K562 (cell line): ENCODE results near the gene CHD3. TPM values are rescaled to one million over a fixed set of nuclear protein-coding genes. Genes with fewer than 3 reads are reported as not detected.

Source experiments
- ARNT ChIP-seq, 2 experiments: fragments of 450-650 bp; IDR thresholded peaks; 2 replicates each; pipeline ENCODE4 v1.6.1; 2016; ENCODE audit warnings: mild to moderate bottlenecking in 1 of 2
- BDP1 ChIP-seq: IDR thresholded peaks from 3 replicates; pipeline ENCODE4 v1.6.1; 2011; ENCODE audit not compliant: insufficient read length, insufficient read depth
- BHLHE40 ChIP-seq: IDR thresholded peaks from 2 replicates; pipeline ENCODE4 v1.6.1; 2011; ENCODE audit warnings: low read length, improper control_type of control experiment
- CBX1 ChIP-seq: sonication (generic); IDR thresholded peaks from 2 replicates; pipeline ENCODE4 v1.6.1; 2016; ENCODE audit warnings: antibody characterized with exemption, low read depth, mild to moderate bottlenecking
- DACH1 ChIP-seq: fragments of 450-650 bp; IDR thresholded peaks from 2 replicates; pipeline ENCODE4 v1.6.1; 2018; ENCODE audit not compliant: partially characterized antibody
- ETV1 ChIP-seq: fragments of 450-650 bp; conservative IDR thresholded peaks from 2 replicates; pipeline ENCODE4 v1.6.1; 2016; ENCODE audit warnings: missing genetic modification characterization, control low read depth, low read depth, missing compliant biosample characterization
- HNRNPUL1 ChIP-seq: fragments of 200-400 bp; formaldehyde crosslinking; IDR thresholded peaks from 2 replicates; pipeline ENCODE4 v1.6.1; 2017; ENCODE audit warnings: low read length
- ILK ChIP-seq: fragments of 450-650 bp; IDR thresholded peaks from 2 replicates; pipeline ENCODE4 v1.6.1; 2016; ENCODE audit warnings: missing genetic modification characterization, low read depth, mild to moderate bottlenecking, missing compliant biosample characterization, moderate library complexity, borderline replicate concordance
- MAZ ChIP-seq, 2 experiments: fragments of 450-650 bp in 1 of 2; sonication (generic) in 1 of 2; formaldehyde crosslinking; IDR thresholded peaks in 1 of 2; conservative IDR thresholded peaks in 1 of 2; 2 replicates each; pipeline versions ENCODE4 v1.4.0 to v1.5.0; 2020; ENCODE audit warnings: mild to moderate bottlenecking in 1 of 2, missing genetic modification reagents in 1 of 2
- NKRF ChIP-seq: fragments of 450-650 bp; IDR thresholded peaks from 2 replicates; pipeline ENCODE4 v1.6.1; 2016; ENCODE audit warnings: borderline replicate concordance
- RAD51 ChIP-seq: fragments of 450-650 bp; IDR thresholded peaks from 2 replicates; pipeline ENCODE4 v1.7.1; 2016; ENCODE audit warnings: low read depth, mild to moderate bottlenecking, borderline replicate concordance
- RBM25 ChIP-seq: fragments of 200-400 bp; formaldehyde crosslinking; IDR thresholded peaks from 2 replicates; pipeline ENCODE4 v1.6.1; 2018; ENCODE audit warnings: low read length, low read depth, moderate library complexity; ENCODE audit not compliant: severe bottlenecking
- RCOR1 ChIP-seq, 2 experiments: IDR thresholded peaks; 2 replicates each; pipeline ENCODE4 v1.6.1; 2012; ENCODE audit warnings: low read depth in 2 of 2, low read length in 2 of 2, borderline replicate concordance in 1 of 2, improper control_type of control experiment in 1 of 2
- SIN3A ChIP-seq, 2 experiments: fragments of 150-350 bp in 1 of 2; IDR thresholded peaks; 2 replicates each; pipeline ENCODE4 v1.6.1; 2011 to 2016; ENCODE audit warnings: borderline replicate concordance in 2 of 2, low read depth in 2 of 2, low read length in 2 of 2, mild to moderate bottlenecking in 2 of 2, moderate library complexity in 2 of 2; ENCODE audit not compliant: control insufficient read depth in 1 of 2
- ZFP91 ChIP-seq: sonication (generic); formaldehyde crosslinking; IDR thresholded peaks from 2 replicates; pipeline ENCODE4 v1.8.0; 2022; ENCODE audit warnings: mild to moderate bottlenecking, missing genetic modification reagents
- ZHX1 ChIP-seq: fragments of 150-350 bp; conservative IDR thresholded peaks from 2 replicates; pipeline ENCODE4 v1.6.1; 2014; ENCODE audit warnings: low read length
- ZNF146 ChIP-seq: IDR thresholded peaks from one replicate; pipeline ENCODE4 v1.6.1; 2018; ENCODE audit warnings: missing compliant biosample characterization; ENCODE audit not compliant: unreplicated experiment
- polyA plus RNA-seq, 8 experiments: library from polyadenylated mRNA; depleted of rRNA in 4 of 8; stranded (reverse) in 5 of 8; unstranded in 3 of 8; fragments of >200 nt; fragmentation: Nextera tagmentation in 2 of 8; fragmentation: Illumina TruSeq in 1 of 8; extraction: Ambion mirVana in 2 of 8; extraction: Trizol in 1 of 8; gene quantifications; 2 replicates each; pipeline versions ENCODE4 v1.2.1 to v1.2.3, GENCODE V29; 2011 to 2014; ENCODE audit warnings: inconsistent platforms in 1 of 8, missing spikeins in 1 of 8
- total RNA-seq, 7 experiments: library from RNA; depleted of rRNA in 6 of 7; stranded (reverse); fragments of >200 nt in 6 of 7; fragmentation: Illumina TruSeq in 2 of 7; extraction: Trizol in 2 of 7; gene quantifications; 2 replicates each; pipeline versions ENCODE4 v1.2.1 to v1.2.3, GENCODE V29; 2011 to 2021; ENCODE audit warnings: low replicate concordance in 1 of 7
- TF ChIP-seq, protein P1 (sequence below), 2 experiments: IDR thresholded peaks; 2 replicates each; pipeline ENCODE4 v1.6.1; 2011; ENCODE audit warnings: borderline replicate concordance in 1 of 2, control low read depth in 1 of 2, low read depth in 1 of 2, low read length in 1 of 2, mild to moderate bottlenecking in 1 of 2, mixed read lengths in 1 of 2, moderate library complexity in 1 of 2; ENCODE audit not compliant: insufficient read depth in 1 of 2, insufficient read length in 1 of 2, poor library complexity in 1 of 2, severe bottlenecking in 1 of 2; ENCODE audit errors: extremely low read depth in 1 of 2

The CHD3 gene
- total and polyA plus RNA-seq, 9 of the 15 experiments (the other 6 are each of a cell fraction or from before 2014, with no cell fraction given): 0.39 to 38.2 (median 21.2) TPM

- TF ChIP-seq CBX1 (no peak), RAD51 (0 out of 2 replicates have a peak, but pooled peaks have one; percentile 10), SIN3A (IDR thresholded peaks at IDR 0.05; ENCODE audit: borderline replicate concordance in 2 of 2, control insufficient read depth in 1 of 2, low read depth in 2 of 2, low read length in 2 of 2) (no peak), BDP1 (no peak), BHLHE40 (peak; percentile 95; the same call in 1 of the 2 replicates), ETV1 (tag) (no peak), RCOR1 (IDR thresholded peaks at IDR 0.05; ENCODE audit: borderline replicate concordance in 1 of 2, low read depth in 2 of 2, low read length in 2 of 2) (0 out of 4 replicates have a peak, but pooled peaks of 1 of the 2 experiments have one; percentile 23), ZHX1 (no peak), RBM25 (no peak), ZNF146 (CRISPR knock-in tag) (no peak), ARNT (IDR thresholded peaks at IDR 0.05) (no peak), NKRF (no peak), HNRNPUL1 (no peak), MAZ (CRISPR knock-in tag; conservative IDR thresholded peaks at IDR 0.05 in 1 of 2, IDR thresholded peaks at IDR 0.05 in 1 of 2) (0 out of 4 replicates have a peak, but pooled peaks of 1 of the 2 experiments have one; percentile 3), DACH1 (no peak), ZFP91 (no peak), ILK (tag) (no peak)
- TF ChIP-seq, protein P1, sequence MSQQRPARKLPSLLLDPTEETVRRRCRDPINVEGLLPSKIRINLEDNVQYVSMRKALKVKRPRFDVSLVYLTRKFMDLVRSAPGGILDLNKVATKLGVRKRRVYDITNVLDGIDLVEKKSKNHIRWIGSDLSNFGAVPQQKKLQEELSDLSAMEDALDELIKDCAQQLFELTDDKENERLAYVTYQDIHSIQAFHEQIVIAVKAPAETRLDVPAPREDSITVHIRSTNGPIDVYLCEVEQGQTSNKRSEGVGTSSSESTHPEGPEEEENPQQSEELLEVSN (IDR thresholded peaks at IDR 0.05; ENCODE audit: borderline replicate concordance in 1 of 2, extremely low read depth in 1 of 2, insufficient read depth in 1 of 2, insufficient read length in 1 of 2, low read depth in 1 of 2, low read length in 1 of 2, poor library complexity in 1 of 2, severe bottlenecking in 1 of 2): no peak
These were observed 27.7 kb downstream of the CHD3 start (continued) for GRCh38 chr17:7916385-7916682.
